ENCODE measurements around the gene C2CD5. TPM values are rescaled to one million over a fixed set of nuclear protein-coding genes. Genes with fewer than 3 reads are reported as not detected.

Gene C2CD5
- total and polyA plus RNA-seq, 2 of the 13 experiments (the other 11 are each of a cell fraction or from before 2014, with no cell fraction given), result 12.6 to 14.6 TPM

DNA sequence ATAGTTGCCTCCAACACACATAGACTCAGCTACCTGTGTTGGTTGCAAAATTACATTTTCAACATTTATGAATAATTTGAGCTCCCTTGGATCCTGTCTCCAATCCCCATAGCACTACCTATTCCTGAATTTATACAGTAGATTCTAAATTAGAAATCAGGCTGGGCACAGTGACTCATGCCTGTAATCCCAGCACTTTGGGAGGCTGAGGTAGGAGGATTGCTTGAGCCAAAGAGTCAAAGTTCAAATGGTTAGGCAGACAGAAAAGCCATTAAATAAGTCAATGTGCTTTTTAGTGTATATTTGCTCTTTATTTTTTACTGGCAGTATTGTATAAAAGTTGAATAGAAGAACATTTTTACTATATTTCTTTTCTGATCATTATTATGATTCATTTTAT, 24.9 kb upstream of the C2CD5 start:
- no peak for TF ChIP-seq ZNF224 (CRISPR knock-in tag; IDR thresholded peaks at IDR 0.05)

DNA sequence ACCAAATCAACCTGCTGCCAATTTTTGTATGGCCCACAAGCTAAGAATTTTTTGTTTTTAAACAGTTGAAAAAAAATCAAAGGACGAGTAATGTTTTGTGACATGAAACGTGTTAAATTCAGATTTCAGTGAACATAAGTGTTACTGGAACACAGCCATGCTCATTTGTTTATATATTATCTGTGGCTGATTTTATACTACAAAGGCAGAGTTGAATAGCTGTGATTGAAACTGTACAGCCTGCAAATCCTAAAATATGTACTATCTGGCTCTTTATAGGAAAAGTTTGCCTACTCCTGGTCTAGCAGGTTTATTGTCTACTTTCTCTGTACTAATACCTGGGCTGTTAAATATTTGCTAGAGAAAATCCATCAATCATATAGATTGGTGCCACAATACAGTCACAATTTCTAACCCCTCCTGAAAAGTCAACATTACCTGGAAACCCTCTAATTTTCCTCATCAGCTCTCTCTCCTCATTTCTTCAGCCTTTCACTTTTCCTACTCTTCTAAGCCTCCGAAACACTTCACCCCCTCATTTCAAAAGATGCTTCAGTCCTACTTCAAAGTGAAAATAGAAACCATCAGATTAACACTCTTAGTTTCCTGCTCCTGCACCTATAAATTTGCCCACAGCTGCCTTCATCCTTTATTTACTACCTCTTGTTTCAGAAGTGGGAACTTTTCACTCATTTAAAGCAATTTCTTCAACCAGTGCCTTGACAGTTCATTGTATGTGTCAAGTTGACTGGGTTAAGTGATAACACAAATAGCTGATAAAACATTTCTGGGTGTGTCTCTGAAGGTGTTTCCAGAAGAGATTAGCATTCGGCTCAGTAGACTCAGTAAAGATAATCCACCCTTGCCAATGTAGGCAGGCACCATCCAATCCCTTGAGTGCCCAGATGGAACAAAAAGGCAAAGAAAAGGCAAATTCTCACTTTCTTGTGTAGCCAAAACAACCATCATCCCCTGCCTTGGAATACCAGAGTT, 18.0 kb upstream of the C2CD5 start:
- Histone ChIP-seq H3K4me3 (replicated peaks in 1 of 3; ENCODE audit: insufficient read depth in 1 of 3, low read depth in 2 of 3, low read length in 3 of 3) (no peak overlapping the region), H3K27ac (ENCODE audit: extremely low read length, insufficient read depth, low read length) (no peak overlapping the region), H3K9me3 (ENCODE audit: low read length) (no peaks in the 10 kb centered on the region), H2AFZ (ENCODE audit: low read length) (no peak overlapping the region), H4K20me1 (ENCODE audit: insufficient read depth, low read length) (no peaks in the 10 kb centered on the region), H3K79me2 (ENCODE audit: insufficient read depth, low read length) (no peaks in the 10 kb centered on the region), H3K36me3 (replicated peaks in 1 of 2; ENCODE audit: control insufficient read depth in 1 of 2, insufficient read depth in 2 of 2, low read length in 2 of 2) (no peaks in the 10 kb centered on the region), H3K4me2 (ENCODE audit: low read depth, low read length) (no peak overlapping the region), H3K27me3 (ENCODE audit: control insufficient read depth in 1 of 2, insufficient read depth in 2 of 2, low read length in 2 of 2) (peaks cover 0 to 8% of the 10 kb centered on the region in 2 experiments; a peak in 1 of 5 replicates), H3K9ac (ENCODE audit: insufficient read depth, low read depth, low read length) (no peak overlapping the region), H3K4me1 (ENCODE audit: insufficient read depth, low read length) (no peaks in the 10 kb centered on the region)
- no TSS peak for BruUV-seq (replicated peaks)
- in situ Hi-C loops (cut with HindIII; ENCODE audit: extremely low pct_ligation_motif_present, low pct_unique_long_range_greater_than_20kb), result no loop called here
- ChIA-PET POLR2A (no interaction called here), CTCF (ENCODE audit: low intra/inter-chr PET ratio, low total read pairs) (no interaction called here)
- DNase-seq (ENCODE audit: low spot score), result no peak
- FAIRE-seq, result no peak
- 18% methylated on average over 4 of the region's 4 CpGs for WGBS (ENCODE audit: low lambda C conversion rate)
- no peak for ATAC-seq
- TF ChIP-seq PHF5A (CRISPR knock-in tag; IDR thresholded peaks at IDR 0.05; ENCODE audit: low read depth, unreplicated experiment) (no peak), ZNF781 (CRISPR knock-in tag; IDR thresholded peaks at IDR 0.05; ENCODE audit: borderline replicate concordance, not compliant biosample characterization) (no peak), MXD1 (CRISPR knock-in tag; IDR thresholded peaks at IDR 0.05) (no peak), ZEB1 (IDR thresholded peaks at IDR 0.05; ENCODE audit: insufficient replicate concordance, low read depth) (no peak), ZNF414 (CRISPR knock-in tag; IDR thresholded peaks at IDR 0.05) (no peak), PRDM15 (CRISPR knock-in tag; IDR thresholded peaks at IDR 0.05) (no peak)
- intact Hi-C loops (cut with micrococcal nuclease; ENCODE audit: unreplicated experiment), result no loop called here

More for the DNA sequence above, 24.9 kb upstream of the C2CD5 start:
- no peak for DNase-seq (ENCODE audit: low spot score)
- H2AFZ ChIP-seq (ENCODE audit: low read length), result no peak overlapping the region
- no peaks in the 10 kb centered on the region for H3K36me3 ChIP-seq (replicated peaks in 1 of 2; ENCODE audit: control insufficient read depth in 1 of 2, insufficient read depth in 2 of 2, low read length in 2 of 2)
- no peaks in the 10 kb centered on the region for H4K20me1 ChIP-seq (ENCODE audit: insufficient read depth, low read length)
- H3K4me1 ChIP-seq (ENCODE audit: insufficient read depth, low read length), result no peaks in the 10 kb centered on the region
- no peak for ATAC-seq
- H3K9ac ChIP-seq (ENCODE audit: insufficient read depth, low read depth, low read length), result no peak overlapping the region
- intact Hi-C loops (cut with micrococcal nuclease; ENCODE audit: unreplicated experiment), result no loop called here
- no peak overlapping the region for H3K27ac ChIP-seq (ENCODE audit: extremely low read length, insufficient read depth, low read length)
- in situ Hi-C loops (cut with HindIII; ENCODE audit: extremely low pct_ligation_motif_present, low pct_unique_long_range_greater_than_20kb), result no loop called here
- no peak overlapping the region for H3K4me3 ChIP-seq (replicated peaks in 1 of 3; ENCODE audit: insufficient read depth in 1 of 3, low read depth in 2 of 3, low read length in 3 of 3)
- ChIA-PET CTCF (ENCODE audit: low intra/inter-chr PET ratio, low total read pairs) (no interaction called here), POLR2A (no interaction called here)
- H3K9me3 ChIP-seq (ENCODE audit: low read length), result no peaks in the 10 kb centered on the region
- no peak for FAIRE-seq
- BruUV-seq (replicated peaks), result no TSS peak
- H3K27me3 ChIP-seq (ENCODE audit: control insufficient read depth in 1 of 2, insufficient read depth in 2 of 2, low read length in 2 of 2), result no peaks in the 10 kb centered on the region
- H3K4me2 ChIP-seq (ENCODE audit: low read depth, low read length), result no peak overlapping the region
- H3K79me2 ChIP-seq (ENCODE audit: insufficient read depth, low read length), result no peaks in the 10 kb centered on the region
